HEK293 (cell line): ENCODE measurements around the gene SLC28A3.

Experiments used
- CTCF ChIA-PET: fragments of 350-600 bp; formaldehyde crosslinking; extraction: SDS; loops from one replicate; lab custom pipeline; 2021; ENCODE audit warnings: antibody characterized with exemption; lab: Yijun Ruan, JAX
- POLR2A ChIA-PET: fragments of 300-600 bp; formaldehyde crosslinking; extraction: SDS; loops from one replicate; lab custom pipeline; 2020; ENCODE audit warnings: antibody characterized with exemption, inconsistent platforms; lab: Yijun Ruan, JAX
- H3K27ac ChIP-seq: fragments of 200-500 bp; sonication (Bioruptor generic); 2 replicates; pipeline ENCODE4 v1.5.1; 2014; ENCODE audit warnings: low read depth, low read length, control low read depth, inconsistent platforms; ENCODE audit errors: extremely low read depth
- H3K36me3 ChIP-seq, 2 experiments: fragments of 200-500 bp in 1 of 2; sonication (Bioruptor generic) in 1 of 2; 1 replicate in 1 of 2; 2 replicates in 1 of 2; pipeline ENCODE4 v1.5.1; 2014 to 2017; ENCODE audit warnings: inconsistent platforms in 2 of 2, low read length in 2 of 2; ENCODE audit not compliant: control insufficient read depth in 2 of 2, insufficient read depth in 1 of 2
- H3K4me1 ChIP-seq: fragments of 200-500 bp; sonication (Bioruptor generic); 2 replicates; pipeline ENCODE4 v1.5.1; 2014; ENCODE audit warnings: mild to moderate bottlenecking, low read length, inconsistent platforms; ENCODE audit not compliant: control insufficient read depth, insufficient read depth
- H3K4me3 ChIP-seq: 2 replicates; pipeline ENCODE4 v1.5.1; 2011; ENCODE audit warnings: low read depth, mild to moderate bottlenecking, control low read depth, low read length, moderate library complexity
- H3K9me3 ChIP-seq: fragments of 200-500 bp; sonication (Bioruptor generic); 2 replicates; pipeline ENCODE4 v1.5.1; 2014; ENCODE audit warnings: low read depth, low read length, inconsistent platforms; ENCODE audit not compliant: control insufficient read depth, insufficient read depth
- BCL6B ChIP-seq: fragments of 450-650 bp; formaldehyde crosslinking; IDR thresholded peaks from 2 replicates; pipeline ENCODE4 v1.5.1; 2017; ENCODE audit warnings: missing biosample characterization, missing genetic modification characterization
- PRDM10 ChIP-seq: fragments of 450-650 bp; formaldehyde crosslinking; IDR thresholded peaks from 2 replicates; pipeline ENCODE4 v1.5.1; 2016; ENCODE audit warnings: missing biosample characterization, missing genetic modification characterization
- SCRT1 ChIP-seq: fragments of 450-650 bp; formaldehyde crosslinking; IDR thresholded peaks from 2 replicates; pipeline ENCODE4 v1.5.1; 2016; ENCODE audit warnings: missing biosample characterization, missing genetic modification characterization, borderline replicate concordance
- ZEB2 ChIP-seq: fragments of 450-650 bp; formaldehyde crosslinking; IDR thresholded peaks from 2 replicates; pipeline ENCODE4 v1.5.1; 2016; ENCODE audit warnings: missing biosample characterization, missing genetic modification characterization
- ZFP3 ChIP-seq: fragments of 450-650 bp; formaldehyde crosslinking; IDR thresholded peaks from 2 replicates; pipeline ENCODE4 v1.5.1; 2016; ENCODE audit warnings: low read depth, missing biosample characterization, missing genetic modification characterization
- ZFP41 ChIP-seq: fragments of 450-650 bp; formaldehyde crosslinking; IDR thresholded peaks from 2 replicates; pipeline ENCODE4 v1.5.1; 2016; ENCODE audit warnings: missing biosample characterization, missing genetic modification characterization, borderline replicate concordance
- ZNF132 ChIP-seq: fragments of 450-650 bp; formaldehyde crosslinking; IDR thresholded peaks from 2 replicates; pipeline ENCODE4 v1.5.1; 2017; ENCODE audit warnings: missing biosample characterization, missing genetic modification characterization, borderline replicate concordance
- ZNF155 ChIP-seq: fragments of 450-650 bp; formaldehyde crosslinking; IDR thresholded peaks from 2 replicates; pipeline ENCODE4 v1.5.1; 2016; ENCODE audit warnings: missing biosample characterization, missing genetic modification characterization
- ZNF19 ChIP-seq: fragments of 450-650 bp; formaldehyde crosslinking; IDR thresholded peaks from 2 replicates; pipeline ENCODE4; 2016; ENCODE audit warnings: missing biosample characterization, missing genetic modification characterization, low read depth
- ZNF239 ChIP-seq: fragments of 450-650 bp; formaldehyde crosslinking; IDR thresholded peaks from 2 replicates; pipeline ENCODE4 v1.5.1; 2016; ENCODE audit warnings: missing biosample characterization, missing genetic modification characterization
- ZNF26 ChIP-seq: fragments of 450-650 bp; formaldehyde crosslinking; IDR thresholded peaks from 2 replicates; pipeline ENCODE4 v1.5.1; 2016; ENCODE audit warnings: missing biosample characterization, missing genetic modification characterization
- ZNF510 ChIP-seq: fragments of 450-650 bp; formaldehyde crosslinking; IDR thresholded peaks from 2 replicates; pipeline ENCODE4 v1.5.1; 2018; ENCODE audit warnings: mild to moderate bottlenecking, missing genetic modification characterization, missing biosample characterization; ENCODE audit not compliant: insufficient replicate concordance
- ZNF558 ChIP-seq: fragments of 450-650 bp; formaldehyde crosslinking; IDR thresholded peaks from 2 replicates; pipeline ENCODE4 v1.5.1; 2016; ENCODE audit warnings: missing biosample characterization, missing genetic modification characterization
- ZNF560 ChIP-seq: fragments of 450-650 bp; formaldehyde crosslinking; IDR thresholded peaks from 2 replicates; pipeline ENCODE4 v1.5.1; 2017; ENCODE audit warnings: missing biosample characterization, missing genetic modification characterization, borderline replicate concordance
- ZNF596 ChIP-seq: fragments of 450-650 bp; IDR thresholded peaks from 2 replicates; pipeline ENCODE4 v1.5.0; 2018; ENCODE audit warnings: missing biosample characterization, mild to moderate bottlenecking, missing genetic modification characterization, moderate library complexity
- ZSCAN18 ChIP-seq: fragments of 450-650 bp; formaldehyde crosslinking; IDR thresholded peaks from 2 replicates; pipeline ENCODE4 v1.5.1; 2016; ENCODE audit warnings: missing biosample characterization, missing genetic modification characterization
- TF ChIP-seq, protein P1 (sequence below): fragments of 450-650 bp; formaldehyde crosslinking; conservative IDR thresholded peaks from 2 replicates; pipeline ENCODE4 v1.5.1; 2016; ENCODE audit warnings: low read depth, missing biosample characterization, missing genetic modification characterization
- TF ChIP-seq, protein P2 (sequence below): fragments of 450-650 bp; formaldehyde crosslinking; IDR thresholded peaks from 2 replicates; pipeline ENCODE4 v1.5.0; 2017; ENCODE audit warnings: missing biosample characterization, missing genetic modification characterization, borderline replicate concordance

Gene SLC28A3

GRCh38 chr9:84343111-84343521 lies 2.6 kb upstream of the SLC28A3 start:
- Histone ChIP-seq H3K36me3 (no peaks in the 10 kb centered on the region), H3K4me1 (no peaks in the 10 kb centered on the region), H3K9me3 (no peaks in the 10 kb centered on the region), H3K4me3 (no peak overlapping the region)
- CTCF ChIA-PET = no interaction called here
- TF ChIP-seq ZNF26 (tag by site-specific recombination) = no peak
- TF ChIP-seq ZNF155 (tag by site-specific recombination) = no peak
- no peak for TF ChIP-seq ZNF558 (tag by site-specific recombination)
- no peak for TF ChIP-seq SCRT1 (tag by site-specific recombination)
- no peak for TF ChIP-seq ZFP41 (tag by site-specific recombination)
- no peak for TF ChIP-seq ZSCAN18 (tag by site-specific recombination)
- TF ChIP-seq, all 188 proteins: peak for 0
- no peak overlapping the region for H3K27ac ChIP-seq
- POLR2A ChIA-PET = no interaction called here

DNA sequence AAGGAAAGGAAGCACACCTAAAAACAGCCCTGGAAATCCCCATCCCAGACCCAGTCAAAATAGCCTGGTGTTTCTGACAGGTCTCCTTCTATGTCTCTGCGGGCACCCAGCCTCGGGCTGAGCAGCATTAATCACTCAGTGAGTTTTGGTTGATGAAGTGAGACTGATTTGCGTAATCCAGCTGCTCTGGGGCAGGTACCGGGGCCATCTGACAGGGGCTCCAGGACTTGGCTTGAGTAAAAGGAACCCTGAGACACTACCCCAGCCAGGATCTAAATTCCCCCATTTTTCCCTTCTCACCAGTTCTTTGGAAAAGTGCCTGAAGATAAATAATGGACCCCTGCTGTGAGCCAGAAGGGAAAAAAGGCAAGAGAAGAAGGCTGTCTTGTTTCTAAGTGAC lies 596 bp downstream of the SLC28A3 start:
- TF ChIP-seq ZNF19 (no peak), ZNF596 (tag by site-specific recombination) (no peak), PRDM10 (no peak), ZNF560 (tag by site-specific recombination) (no peak), ZFP3 (tag by site-specific recombination) (no peak), ZNF239 (no peak), BCL6B (tag by site-specific recombination) (no peak), ZNF510 (tag by site-specific recombination) (no peak), ZEB2 (no peak), ZNF132 (no peak)
- TF ChIP-seq, protein P1, sequence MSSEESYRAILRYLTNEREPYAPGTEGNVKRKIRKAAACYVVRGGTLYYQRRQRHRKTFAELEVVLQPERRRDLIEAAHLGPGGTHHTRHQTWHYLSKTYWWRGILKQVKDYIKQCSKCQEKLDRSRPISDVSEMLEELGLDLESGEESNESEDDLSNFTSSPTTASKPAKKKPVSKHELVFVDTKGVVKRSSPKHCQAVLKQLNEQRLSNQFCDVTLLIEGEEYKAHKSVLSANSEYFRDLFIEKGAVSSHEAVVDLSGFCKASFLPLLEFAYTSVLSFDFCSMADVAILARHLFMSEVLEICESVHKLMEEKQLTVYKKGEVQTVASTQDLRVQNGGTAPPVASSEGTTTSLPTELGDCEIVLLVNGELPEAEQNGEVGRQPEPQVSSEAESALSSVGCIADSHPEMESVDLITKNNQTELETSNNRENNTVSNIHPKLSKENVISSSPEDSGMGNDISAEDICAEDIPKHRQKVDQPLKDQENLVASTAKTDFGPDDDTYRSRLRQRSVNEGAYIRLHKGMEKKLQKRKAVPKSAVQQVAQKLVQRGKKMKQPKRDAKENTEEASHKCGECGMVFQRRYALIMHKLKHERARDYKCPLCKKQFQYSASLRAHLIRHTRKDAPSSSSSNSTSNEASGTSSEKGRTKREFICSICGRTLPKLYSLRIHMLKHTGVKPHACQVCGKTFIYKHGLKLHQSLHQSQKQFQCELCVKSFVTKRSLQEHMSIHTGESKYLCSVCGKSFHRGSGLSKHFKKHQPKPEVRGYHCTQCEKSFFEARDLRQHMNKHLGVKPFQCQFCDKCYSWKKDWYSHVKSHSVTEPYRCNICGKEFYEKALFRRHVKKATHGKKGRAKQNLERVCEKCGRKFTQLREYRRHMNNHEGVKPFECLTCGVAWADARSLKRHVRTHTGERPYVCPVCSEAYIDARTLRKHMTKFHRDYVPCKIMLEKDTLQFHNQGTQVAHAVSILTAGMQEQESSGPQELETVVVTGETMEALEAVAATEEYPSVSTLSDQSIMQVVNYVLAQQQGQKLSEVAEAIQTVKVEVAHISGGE (tag by site-specific recombination) = no peak
- TF ChIP-seq, protein P2, sequence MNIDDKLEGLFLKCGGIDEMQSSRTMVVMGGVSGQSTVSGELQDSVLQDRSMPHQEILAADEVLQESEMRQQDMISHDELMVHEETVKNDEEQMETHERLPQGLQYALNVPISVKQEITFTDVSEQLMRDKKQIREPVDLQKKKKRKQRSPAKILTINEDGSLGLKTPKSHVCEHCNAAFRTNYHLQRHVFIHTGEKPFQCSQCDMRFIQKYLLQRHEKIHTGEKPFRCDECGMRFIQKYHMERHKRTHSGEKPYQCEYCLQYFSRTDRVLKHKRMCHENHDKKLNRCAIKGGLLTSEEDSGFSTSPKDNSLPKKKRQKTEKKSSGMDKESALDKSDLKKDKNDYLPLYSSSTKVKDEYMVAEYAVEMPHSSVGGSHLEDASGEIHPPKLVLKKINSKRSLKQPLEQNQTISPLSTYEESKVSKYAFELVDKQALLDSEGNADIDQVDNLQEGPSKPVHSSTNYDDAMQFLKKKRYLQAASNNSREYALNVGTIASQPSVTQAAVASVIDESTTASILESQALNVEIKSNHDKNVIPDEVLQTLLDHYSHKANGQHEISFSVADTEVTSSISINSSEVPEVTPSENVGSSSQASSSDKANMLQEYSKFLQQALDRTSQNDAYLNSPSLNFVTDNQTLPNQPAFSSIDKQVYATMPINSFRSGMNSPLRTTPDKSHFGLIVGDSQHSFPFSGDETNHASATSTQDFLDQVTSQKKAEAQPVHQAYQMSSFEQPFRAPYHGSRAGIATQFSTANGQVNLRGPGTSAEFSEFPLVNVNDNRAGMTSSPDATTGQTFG (tag by site-specific recombination) = no peak
- Histone ChIP-seq H3K4me3 (no peak overlapping the region), H3K4me1 (no peaks in the 10 kb centered on the region), H3K9me3 (no peaks in the 10 kb centered on the region), H3K36me3 (no peaks in the 10 kb centered on the region), H3K27ac (no peak overlapping the region)
- ChIA-PET POLR2A (no interaction called here), CTCF (no interaction called here)
